ENCODE data around the gene CRIM1. TPM values are rescaled to one million over a fixed set of nuclear protein-coding genes. Genes with fewer than 3 reads are reported as not detected.

The CRIM1 gene
- total and polyA plus RNA-seq, 2 donors (not counting 1 experiment from before 2014, with no cell fraction given): 364 to 661 TPM

DNA sequence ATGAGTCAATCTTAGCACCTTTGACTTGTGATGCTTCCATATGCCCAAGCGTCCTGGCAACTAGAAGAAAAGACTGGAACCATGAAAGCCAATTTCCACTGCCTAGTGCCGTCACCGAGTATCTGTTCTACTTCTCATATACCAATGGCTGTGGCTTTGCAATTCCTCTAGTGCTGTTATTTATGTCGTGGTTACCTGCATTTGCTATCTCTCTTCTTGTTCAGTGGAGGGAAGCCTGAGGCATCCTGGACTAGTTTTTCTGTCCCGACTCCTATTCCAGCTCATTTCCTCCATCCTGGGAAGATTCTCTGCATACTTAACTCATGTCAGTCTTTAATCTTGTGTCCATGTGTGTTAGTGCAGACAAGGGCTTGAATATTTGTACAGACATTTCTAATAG, 124.5 kb downstream of the CRIM1 start:
- peaks cover 33% of the 10 kb centered on the region for H3K36me3 ChIP-seq (ENCODE audit: control insufficient read depth, insufficient read depth, low read length)
- H3K4me2 ChIP-seq (ENCODE audit: extremely low read depth, insufficient read depth, low read length): no peak overlapping the region
- H3K27ac ChIP-seq (ENCODE audit: insufficient read depth, low read length): no peak overlapping the region
- H2AFZ ChIP-seq (ENCODE audit: low read length): no peak overlapping the region
- DNase-seq (ENCODE audit: low read depth in 2 of 2): no peak
- no peaks in the 10 kb centered on the region for H3K27me3 ChIP-seq (ENCODE audit: control insufficient read depth, insufficient read depth, low read length)
- no peak overlapping the region for H3K9ac ChIP-seq (ENCODE audit: insufficient read depth, low read length)
- H3K9me3 ChIP-seq (ENCODE audit: control insufficient read depth, insufficient read depth, low read depth, low read length): peaks cover 1% of the 10 kb centered on the region
- H3K4me3 ChIP-seq (replicated peaks in 1 of 4; ENCODE audit: control extremely low read depth in 1 of 4, insufficient read depth in 1 of 4, low read depth in 3 of 4, low read length in 4 of 4): no peak overlapping the region
- no peaks in the 10 kb centered on the region for H4K20me1 ChIP-seq (ENCODE audit: control insufficient read depth, extremely low read depth, insufficient read depth, low read length)
- H3K4me1 ChIP-seq (ENCODE audit: control insufficient read depth, extremely low read depth, insufficient read depth, low read length): peaks cover 56% of the 10 kb centered on the region
- TF ChIP-seq, protein P1, sequence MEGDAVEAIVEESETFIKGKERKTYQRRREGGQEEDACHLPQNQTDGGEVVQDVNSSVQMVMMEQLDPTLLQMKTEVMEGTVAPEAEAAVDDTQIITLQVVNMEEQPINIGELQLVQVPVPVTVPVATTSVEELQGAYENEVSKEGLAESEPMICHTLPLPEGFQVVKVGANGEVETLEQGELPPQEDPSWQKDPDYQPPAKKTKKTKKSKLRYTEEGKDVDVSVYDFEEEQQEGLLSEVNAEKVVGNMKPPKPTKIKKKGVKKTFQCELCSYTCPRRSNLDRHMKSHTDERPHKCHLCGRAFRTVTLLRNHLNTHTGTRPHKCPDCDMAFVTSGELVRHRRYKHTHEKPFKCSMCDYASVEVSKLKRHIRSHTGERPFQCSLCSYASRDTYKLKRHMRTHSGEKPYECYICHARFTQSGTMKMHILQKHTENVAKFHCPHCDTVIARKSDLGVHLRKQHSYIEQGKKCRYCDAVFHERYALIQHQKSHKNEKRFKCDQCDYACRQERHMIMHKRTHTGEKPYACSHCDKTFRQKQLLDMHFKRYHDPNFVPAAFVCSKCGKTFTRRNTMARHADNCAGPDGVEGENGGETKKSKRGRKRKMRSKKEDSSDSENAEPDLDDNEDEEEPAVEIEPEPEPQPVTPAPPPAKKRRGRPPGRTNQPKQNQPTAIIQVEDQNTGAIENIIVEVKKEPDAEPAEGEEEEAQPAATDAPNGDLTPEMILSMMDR (conservative IDR thresholded peaks at IDR 0.05 in 1 of 2, IDR thresholded peaks at IDR 0.05 in 1 of 2; ENCODE audit: low read depth in 1 of 2, low read length in 2 of 2): no peak
- no peak for TF ChIP-seq EZH2 (IDR thresholded peaks at IDR 0.05; ENCODE audit: low read length, missing control alignments)
- peaks cover 60% of the 10 kb centered on the region for H3K79me2 ChIP-seq (ENCODE audit: control insufficient read depth, insufficient read depth, low read length)

DNA sequence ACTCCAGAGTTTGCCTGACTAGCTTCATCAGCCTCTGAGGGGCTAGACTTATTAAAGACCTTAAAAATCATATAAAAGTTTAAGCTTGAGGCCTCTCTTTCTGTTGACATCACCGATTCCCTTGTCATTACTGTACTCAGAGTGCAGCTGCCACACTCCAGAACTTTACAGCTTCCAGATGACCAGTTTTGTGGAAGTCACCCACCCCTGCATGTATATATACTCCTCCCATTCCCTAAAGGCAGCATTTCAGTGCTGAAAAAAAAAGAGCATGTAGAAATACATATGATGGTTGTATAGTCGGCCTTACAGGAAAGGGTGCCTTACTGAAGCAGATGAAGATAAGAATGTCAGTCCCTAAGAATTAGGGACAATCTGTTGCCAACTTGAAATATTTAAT, 125.1 kb downstream of the CRIM1 start:
- Histone ChIP-seq H3K79me2 (ENCODE audit: control insufficient read depth, insufficient read depth, low read length) (peaks cover 57% of the 10 kb centered on the region), H3K4me1 (ENCODE audit: control insufficient read depth, extremely low read depth, insufficient read depth, low read length) (peaks cover 60% of the 10 kb centered on the region), H3K36me3 (ENCODE audit: control insufficient read depth, insufficient read depth, low read length) (peaks cover 33% of the 10 kb centered on the region)

DNA sequence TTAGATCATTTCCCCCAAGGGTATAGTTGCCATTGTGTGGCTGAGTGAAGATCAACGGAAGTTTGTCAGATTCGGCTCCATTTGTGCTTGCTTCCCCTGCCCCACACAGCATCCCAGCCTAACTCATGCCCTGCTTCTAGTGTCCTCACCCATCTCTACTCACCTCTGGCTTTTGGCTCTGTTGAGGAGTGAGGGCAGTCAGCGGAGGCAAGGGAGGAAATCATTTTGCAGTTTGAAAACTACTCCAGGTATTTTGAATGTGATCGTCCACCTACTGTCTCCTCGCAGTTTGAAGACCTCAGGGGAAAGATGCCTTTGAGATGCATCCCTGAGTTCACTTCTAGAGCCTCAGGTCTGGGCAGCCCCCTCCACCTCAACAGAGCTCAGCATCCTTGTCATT, 126.1 kb downstream of the CRIM1 start:
- peak overlapping the region; percentile 43 for H3K27ac ChIP-seq (ENCODE audit: insufficient read depth, low read length)
- no peaks in the 10 kb centered on the region for H3K27me3 ChIP-seq (ENCODE audit: control insufficient read depth, insufficient read depth, low read length)
- H3K9me3 ChIP-seq (ENCODE audit: control insufficient read depth, insufficient read depth, low read depth, low read length): peaks cover 1% of the 10 kb centered on the region
- no peak for DNase-seq (ENCODE audit: low read depth in 2 of 2)
- peaks cover 64% of the 10 kb centered on the region for H3K4me1 ChIP-seq (ENCODE audit: control insufficient read depth, extremely low read depth, insufficient read depth, low read length)
- H2AFZ ChIP-seq (ENCODE audit: low read length): no peak overlapping the region
- no peak for TF ChIP-seq EZH2 (IDR thresholded peaks at IDR 0.05; ENCODE audit: low read length, missing control alignments)
- TF ChIP-seq, protein P1 (conservative IDR thresholded peaks at IDR 0.05 in 1 of 2, IDR thresholded peaks at IDR 0.05 in 1 of 2; ENCODE audit: low read depth in 1 of 2, low read length in 2 of 2): no peak
- H3K9ac ChIP-seq (ENCODE audit: insufficient read depth, low read length): no peak overlapping the region
- H4K20me1 ChIP-seq (ENCODE audit: control insufficient read depth, extremely low read depth, insufficient read depth, low read length): no peaks in the 10 kb centered on the region
- no peak overlapping the region for H3K4me3 ChIP-seq (replicated peaks in 1 of 4; ENCODE audit: control extremely low read depth in 1 of 4, insufficient read depth in 1 of 4, low read depth in 3 of 4, low read length in 4 of 4)
- peaks cover 49% of the 10 kb centered on the region for H3K79me2 ChIP-seq (ENCODE audit: control insufficient read depth, insufficient read depth, low read length)
- peaks cover 33% of the 10 kb centered on the region for H3K36me3 ChIP-seq (ENCODE audit: control insufficient read depth, insufficient read depth, low read length)
- H3K4me2 ChIP-seq (ENCODE audit: extremely low read depth, insufficient read depth, low read length): no peak overlapping the region

More for the DNA sequence above, 125.1 kb downstream of the CRIM1 start:
- H3K27ac ChIP-seq (ENCODE audit: insufficient read depth, low read length): peak overlapping the region; percentile 20
- TF ChIP-seq, protein P1 (conservative IDR thresholded peaks at IDR 0.05 in 1 of 2, IDR thresholded peaks at IDR 0.05 in 1 of 2; ENCODE audit: low read depth in 1 of 2, low read length in 2 of 2): no peak
- no peak for TF ChIP-seq EZH2 (IDR thresholded peaks at IDR 0.05; ENCODE audit: low read length, missing control alignments)
- DNase-seq (ENCODE audit: low read depth in 2 of 2): no peak
- no peak overlapping the region for H3K9ac ChIP-seq (ENCODE audit: insufficient read depth, low read length)
- peaks cover 1% of the 10 kb centered on the region for H3K9me3 ChIP-seq (ENCODE audit: control insufficient read depth, insufficient read depth, low read depth, low read length)
- H2AFZ ChIP-seq (ENCODE audit: low read length): no peak overlapping the region
- H3K4me2 ChIP-seq (ENCODE audit: extremely low read depth, insufficient read depth, low read length): no peak overlapping the region
- no peak overlapping the region for H3K4me3 ChIP-seq (replicated peaks in 1 of 4; ENCODE audit: control extremely low read depth in 1 of 4, insufficient read depth in 1 of 4, low read depth in 3 of 4, low read length in 4 of 4)
- no peaks in the 10 kb centered on the region for H4K20me1 ChIP-seq (ENCODE audit: control insufficient read depth, extremely low read depth, insufficient read depth, low read length)
- no peaks in the 10 kb centered on the region for H3K27me3 ChIP-seq (ENCODE audit: control insufficient read depth, insufficient read depth, low read length)

Data from fibroblast of lung (primary cell).